GM19035 (cell line): ENCODE results near the gene EFCAB6.

Source experiments
- ATAC-seq: cut with Tn5 transposase; IDR thresholded peaks from one replicate; pipeline ENCODE4 v1.9.1; 2021; ENCODE audit not compliant: unreplicated experiment

Gene EFCAB6

GRCh38 chr22:43554694-43555365 is 257.3 kb downstream of the EFCAB6 start:
- ATAC-seq = no peak

- ATAC-seq = no peak
Observed at GRCh38 chr22:43554259-43554636, 257.9 kb downstream of the EFCAB6 start.

GRCh38 chr22:43553451-43554258 is 258.4 kb downstream of the EFCAB6 start:
- ATAC-seq = no peak

- no peak for ATAC-seq
Observed at GRCh38 chr22:43550672-43551071, 261.4 kb downstream of the EFCAB6 start.

- ATAC-seq = no peak
Observed at GRCh38 chr22:43550024-43550620, 262.0 kb downstream of the EFCAB6 start.

GRCh38 chr22:43546186-43546585 is 265.9 kb downstream of the EFCAB6 start:
- ATAC-seq = no peak

GRCh38 chr22:43544289-43544673 is 267.8 kb downstream of the EFCAB6 start:
- no peak for ATAC-seq

- no peak for ATAC-seq
Observed at GRCh38 chr22:43543522-43544288, 268.4 kb downstream of the EFCAB6 start.

GRCh38 chr22:43542681-43543521 is 269.2 kb downstream of the EFCAB6 start:
- no peak for ATAC-seq

GRCh38 chr22:43541462-43542407 is 270.4 kb downstream of the EFCAB6 start:
- no peak for ATAC-seq

- ATAC-seq = no peak
Observed at GRCh38 chr22:43541022-43541421, 271.1 kb downstream of the EFCAB6 start.

- ATAC-seq = no peak
Observed at GRCh38 chr22:43540529-43540923, 271.6 kb downstream of the EFCAB6 start.

GRCh38 chr22:43539572-43540528 is 272.3 kb downstream of the EFCAB6 start:
- ATAC-seq = no peak

- no peak for ATAC-seq
Observed at GRCh38 chr22:43537019-43537585, 275.0 kb downstream of the EFCAB6 start.

GRCh38 chr22:43535741-43536140 is 276.4 kb downstream of the EFCAB6 start:
- ATAC-seq = no peak

- no peak for ATAC-seq
Observed at GRCh38 chr22:43535336-43535735, 276.8 kb downstream of the EFCAB6 start.

GRCh38 chr22:43534916-43535315 is 277.2 kb downstream of the EFCAB6 start:
- no peak for ATAC-seq
